Upper lobe of left lung (tissue), 6 donors: Measurements from ENCODE around the gene CDKAL1. TPM values are rescaled to one million over a fixed set of nuclear protein-coding genes. Genes with fewer than 3 reads are reported as not detected.

Source experiments
- ATAC-seq, 2 donors: fragments of 200-7000 bp; cut with Tn5 transposase; one replicate each; pipeline ENCODE4 v1.9.1; 2022; ENCODE audit warnings: mild to moderate bottlenecking in 2 of 2, moderate library complexity in 2 of 2; ENCODE audit not compliant: low FRiP score in 2 of 2
- DNase-seq, 2 donors: peaks; one replicate each; pipeline ENCODE4 v3.0.0-alpha.2; 2019 to 2020
- H3K27ac ChIP-seq, 4 donors: fragments of 200-600 bp; sonication (generic); one replicate each; pipeline ENCODE4 v1.5.1; 2016 to 2019
- H3K27me3 ChIP-seq, 4 donors: fragments of 200-600 bp; sonication (generic); one replicate each; pipeline ENCODE4 v1.5.1; 2017 to 2019
- H3K36me3 ChIP-seq, 4 donors: fragments of 200-600 bp; sonication (generic); one replicate each; pipeline ENCODE4 v1.5.1; 2016 to 2019
- H3K4me1 ChIP-seq, 4 donors: fragments of 200-600 bp; sonication (generic); one replicate each; pipeline ENCODE4 v1.5.1; 2018 to 2019
- H3K4me3 ChIP-seq, 4 donors: fragments of 200-600 bp; sonication (generic); one replicate each; pipeline ENCODE4 v1.5.1; 2017 to 2019; ENCODE audit warnings: mild to moderate bottlenecking in 2 of 4, moderate library complexity in 1 of 4
- H3K9me3 ChIP-seq, 4 donors: fragments of 200-600 bp; sonication (generic); one replicate each; pipeline ENCODE4 v1.5.1; 2018 to 2019
- EP300 ChIP-seq, 4 donors: sonication (generic); formaldehyde crosslinking; IDR thresholded peaks; one replicate each; pipeline ENCODE4 v1.5.1; 2017; ENCODE audit warnings: antibody characterized with exemption in 4 of 4, control low read depth in 2 of 4
- POLR2A ChIP-seq, 4 donors: fragments of 450-650 bp; IDR thresholded peaks; one replicate each; pipeline ENCODE4 v1.5.1; 2016 to 2017; ENCODE audit warnings: antibody characterized with exemption in 4 of 4, mild to moderate bottlenecking in 2 of 4
- POLR2AphosphoS5 ChIP-seq, 2 donors: sonication (generic); formaldehyde crosslinking; IDR thresholded peaks; one replicate each; pipeline ENCODE4 v1.5.1; 2017; ENCODE audit warnings: antibody characterized with exemption in 2 of 2
- WGBS, 2 donors: methylation state at CpG; one replicate each; pipeline ENCODE4 v1.1.5; 2017 to 2018; 5-methylcytosine and 5-hydroxymethylcytosine counted together
- total RNA-seq, 6 donors: library from RNA; depleted of rRNA in 4 of 6; stranded (reverse); fragments of >200 nt in 4 of 6; gene quantifications; one replicate each; pipeline versions ENCODE4 v1.1.0 to v1.2.1, GENCODE V29; 2016 to 2021
- TF ChIP-seq, protein P1 (sequence below), 6 experiments: fragments of 450-650 bp in 4 of 6; fragments of 200-600 bp in 2 of 6; sonication (generic) in 2 of 6; IDR thresholded peaks; one replicate each; pipeline ENCODE4 v1.5.1; 2016 to 2019; ENCODE audit warnings: antibody characterized with exemption in 6 of 6
- donor health status: DM: no; HTN: no; CAD: no; lungs with moderate emphysema.
- donor health status: DM: no; HTN: yes; CAD: no; lungs with severe emphysema.

CDKAL1 gene
- total RNA-seq, 6 donors from 2014 or later: 9.4 to 22.6 (median 13.8) TPM

DNA sequence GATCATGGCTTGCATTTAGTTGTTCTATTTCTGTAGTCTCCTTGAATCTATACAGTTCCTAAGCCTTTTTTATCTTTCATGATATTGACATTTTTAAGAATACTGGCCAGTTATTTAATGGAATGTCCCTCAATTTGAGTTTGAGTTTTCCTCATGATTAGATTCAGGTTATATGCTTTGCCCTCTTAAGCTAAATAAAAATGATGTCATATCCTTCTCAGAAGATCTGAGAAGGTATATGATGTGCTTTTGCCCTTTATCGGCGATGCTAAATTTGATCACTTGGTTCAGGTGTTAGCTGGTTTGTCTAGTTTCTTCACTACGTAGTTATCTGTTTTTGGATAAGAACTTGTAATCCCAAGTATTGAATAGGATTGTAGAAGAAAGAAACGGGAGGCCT is 549.5 kb downstream of the CDKAL1 start:
- WGBS, 2 donors: 87 to 100% methylated on average over 4 of the region's 4 CpGs
- Histone ChIP-seq H3K9me3 (no peaks in the 10 kb centered on the region), H3K36me3 (no peaks in the 10 kb centered on the region), H3K27me3 (no peaks in the 10 kb centered on the region), H3K4me3 (no peak overlapping the region), H3K4me1 (no peaks in the 10 kb centered on the region), H3K27ac (no peak overlapping the region)
- TF ChIP-seq POLR2A (IDR thresholded peaks at IDR 0.05) (no peak), POLR2AphosphoS5 (IDR thresholded peaks at IDR 0.05) (no peak), EP300 (IDR thresholded peaks at IDR 0.05) (no peak)
- TF ChIP-seq, protein P1, sequence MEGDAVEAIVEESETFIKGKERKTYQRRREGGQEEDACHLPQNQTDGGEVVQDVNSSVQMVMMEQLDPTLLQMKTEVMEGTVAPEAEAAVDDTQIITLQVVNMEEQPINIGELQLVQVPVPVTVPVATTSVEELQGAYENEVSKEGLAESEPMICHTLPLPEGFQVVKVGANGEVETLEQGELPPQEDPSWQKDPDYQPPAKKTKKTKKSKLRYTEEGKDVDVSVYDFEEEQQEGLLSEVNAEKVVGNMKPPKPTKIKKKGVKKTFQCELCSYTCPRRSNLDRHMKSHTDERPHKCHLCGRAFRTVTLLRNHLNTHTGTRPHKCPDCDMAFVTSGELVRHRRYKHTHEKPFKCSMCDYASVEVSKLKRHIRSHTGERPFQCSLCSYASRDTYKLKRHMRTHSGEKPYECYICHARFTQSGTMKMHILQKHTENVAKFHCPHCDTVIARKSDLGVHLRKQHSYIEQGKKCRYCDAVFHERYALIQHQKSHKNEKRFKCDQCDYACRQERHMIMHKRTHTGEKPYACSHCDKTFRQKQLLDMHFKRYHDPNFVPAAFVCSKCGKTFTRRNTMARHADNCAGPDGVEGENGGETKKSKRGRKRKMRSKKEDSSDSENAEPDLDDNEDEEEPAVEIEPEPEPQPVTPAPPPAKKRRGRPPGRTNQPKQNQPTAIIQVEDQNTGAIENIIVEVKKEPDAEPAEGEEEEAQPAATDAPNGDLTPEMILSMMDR (IDR thresholded peaks at IDR 0.05): no peak
- no peak for DNase-seq
- ATAC-seq: no peak

DNA sequence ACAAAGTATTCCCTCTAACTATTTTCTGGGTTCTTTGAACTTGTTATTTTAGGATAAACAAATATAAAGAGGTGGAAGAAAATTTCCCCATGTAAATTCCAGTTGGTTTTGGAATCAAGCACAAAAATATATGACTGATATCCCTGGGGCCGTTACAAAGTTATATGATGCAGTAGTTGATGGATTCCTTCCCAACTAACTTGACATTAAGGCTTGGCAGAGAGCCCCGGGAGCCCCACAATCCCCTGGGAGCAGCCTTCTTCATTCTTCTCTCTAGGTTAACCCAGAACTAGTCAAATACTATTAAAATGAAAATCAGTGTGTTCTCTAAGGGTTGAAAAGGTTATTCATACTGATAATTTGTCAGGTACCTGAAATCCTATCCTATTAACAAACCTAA is 550.4 kb downstream of the CDKAL1 start:
- 68 to 80% methylated on average over 2 of the region's 2 CpGs for WGBS, 2 donors
- TF ChIP-seq, protein P1 (IDR thresholded peaks at IDR 0.05): no peak
- TF ChIP-seq POLR2AphosphoS5 (IDR thresholded peaks at IDR 0.05): no peak
- no peak for TF ChIP-seq EP300 (IDR thresholded peaks at IDR 0.05)
- no peak for TF ChIP-seq POLR2A (IDR thresholded peaks at IDR 0.05)

DNA sequence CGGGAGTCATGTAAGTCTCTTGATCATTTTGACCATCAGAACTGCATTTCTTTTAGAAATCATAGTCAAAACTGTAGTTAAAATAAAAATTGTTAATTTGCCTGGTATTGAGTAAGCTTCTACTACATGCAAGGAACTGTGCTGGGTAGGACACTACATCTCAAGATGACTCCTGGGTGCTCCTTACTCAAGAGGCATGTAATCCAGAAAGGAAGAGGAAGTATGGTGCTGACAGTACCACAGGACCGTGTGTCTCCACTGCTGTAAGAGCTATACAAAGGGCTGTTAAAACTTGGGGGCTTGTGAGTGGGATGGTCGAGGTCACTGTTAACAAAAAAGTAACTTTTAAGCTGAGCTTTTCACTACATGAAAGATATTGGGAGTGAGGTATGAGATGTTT is 551.0 kb downstream of the CDKAL1 start:
- H3K4me3 ChIP-seq: no peak overlapping the region
- no peaks in the 10 kb centered on the region for H3K27me3 ChIP-seq
- DNase-seq: no peak
- TF ChIP-seq POLR2A (IDR thresholded peaks at IDR 0.05) (no peak), EP300 (IDR thresholded peaks at IDR 0.05) (no peak), POLR2AphosphoS5 (IDR thresholded peaks at IDR 0.05) (no peak)
- TF ChIP-seq, protein P1 (IDR thresholded peaks at IDR 0.05): no peak
- no peak for ATAC-seq
- WGBS, 2 donors: 84% methylated on average over 3 of the region's 3 CpGs
- H3K27ac ChIP-seq: no peak overlapping the region
- no peaks in the 10 kb centered on the region for H3K36me3 ChIP-seq
- H3K9me3 ChIP-seq: no peaks in the 10 kb centered on the region
- no peaks in the 10 kb centered on the region for H3K4me1 ChIP-seq

More for the DNA sequence above, 550.4 kb downstream of the CDKAL1 start:
- no peak overlapping the region for H3K27ac ChIP-seq
- H3K36me3 ChIP-seq: no peaks in the 10 kb centered on the region
- no peaks in the 10 kb centered on the region for H3K27me3 ChIP-seq
- DNase-seq: no peak
- no peak overlapping the region for H3K4me3 ChIP-seq
- no peaks in the 10 kb centered on the region for H3K9me3 ChIP-seq
- no peak for ATAC-seq
- no peaks in the 10 kb centered on the region for H3K4me1 ChIP-seq

GRCh38 chr6:21085643-21086042 is 551.4 kb downstream of the CDKAL1 start:
- 87 to 96% methylated on average over 3 of the region's 3 CpGs for WGBS, 2 donors
- H3K27ac ChIP-seq: no peak overlapping the region
- no peaks in the 10 kb centered on the region for H3K27me3 ChIP-seq
- DNase-seq (no peak), ATAC-seq (no peak)
- no peaks in the 10 kb centered on the region for H3K36me3 ChIP-seq
- H3K4me1 ChIP-seq: no peaks in the 10 kb centered on the region
- H3K4me3 ChIP-seq: no peak overlapping the region
- H3K9me3 ChIP-seq: no peaks in the 10 kb centered on the region
- TF ChIP-seq POLR2A (IDR thresholded peaks at IDR 0.05) (no peak), POLR2AphosphoS5 (IDR thresholded peaks at IDR 0.05) (no peak), EP300 (IDR thresholded peaks at IDR 0.05) (no peak)
- TF ChIP-seq, protein P1 (IDR thresholded peaks at IDR 0.05): no peak

DNA sequence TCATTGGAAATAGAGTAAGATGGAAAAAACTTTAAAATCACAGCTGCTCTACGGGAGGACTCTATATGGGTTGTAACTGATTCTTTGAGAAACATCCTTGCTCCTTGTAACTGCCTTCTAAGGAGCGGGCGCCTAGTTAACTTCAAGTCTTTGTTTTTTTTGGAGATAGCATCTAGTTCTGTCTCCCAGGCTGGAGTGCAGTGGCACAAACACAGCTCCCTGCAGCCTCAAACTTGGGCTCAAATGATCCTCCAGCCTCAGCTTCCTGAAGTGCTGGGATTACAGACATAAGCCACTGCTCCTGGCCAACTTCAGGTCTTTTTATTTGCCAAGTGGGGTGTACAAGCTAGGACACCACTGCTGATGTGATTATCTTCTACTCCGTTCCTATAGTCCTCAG is 552.9 kb downstream of the CDKAL1 start:
- Histone ChIP-seq H3K4me3 (no peak overlapping the region), H3K36me3 (no peaks in the 10 kb centered on the region), H3K27me3 (no peaks in the 10 kb centered on the region), H3K4me1 (no peaks in the 10 kb centered on the region), H3K27ac (no peak overlapping the region), H3K9me3 (no peaks in the 10 kb centered on the region)
- DNase-seq: no peak
- ATAC-seq: no peak
- WGBS, 2 donors: 89 to 99% methylated on average over 4 of the region's 4 CpGs
- TF ChIP-seq POLR2AphosphoS5 (IDR thresholded peaks at IDR 0.05) (no peak), POLR2A (IDR thresholded peaks at IDR 0.05) (no peak), EP300 (IDR thresholded peaks at IDR 0.05) (no peak)
- TF ChIP-seq, protein P1 (IDR thresholded peaks at IDR 0.05): no peak
